Hepatocyte (in vitro differentiated cells): ENCODE results near the gene AP2A2.

Experiments used
- CTCF ChIP-seq: fragments of 200-600 bp; sonication (generic); IDR thresholded peaks from 2 replicates; pipeline ENCODE4 v1.5.1; 2016; ENCODE audit warnings: antibody characterized with exemption, mild to moderate bottlenecking; ENCODE audit not compliant: poor library complexity
- EZH2phosphoT487 ChIP-seq: fragments of 200-600 bp; sonication (generic); IDR thresholded peaks from one replicate; pipeline ENCODE4 v1.6.1; 2018; ENCODE audit warnings: antibody characterized with exemption, mild to moderate bottlenecking, low read depth, moderate library complexity; ENCODE audit not compliant: unreplicated experiment, severe bottlenecking

- no peak for TF ChIP-seq CTCF
- TF ChIP-seq EZH2phosphoT487, result no peak
Measured at GRCh38 chr11:959608-960007, 33.9 kb downstream of the AP2A2 start.
